K562 (cell line): ENCODE results near the gene CEP131. TPM values are rescaled to one million over a fixed set of nuclear protein-coding genes. Genes with fewer than 3 reads are reported as not detected.

ENCODE experiments used
- ATAC-seq: fragments of 200-7000 bp; cut with Tn5 transposase; 3 replicates; pipeline ENCODE4 v1.9.1; 2020; ENCODE audit warnings: moderate library complexity
- BruUV-seq: library from RNA; stranded (reverse); fragments of 400-500 nt; replicated peaks from 2 replicates; lab custom pipeline; 2021; lab: Mats Ljungman, UMichigan
- CTCF ChIA-PET: fragments of 300-600 bp; formaldehyde crosslinking; extraction: SDS; loops from one replicate; lab custom pipeline; 2021; ENCODE audit warnings: low intra/inter-chr PET ratio; lab: Yijun Ruan, JAX
- POLR2A ChIA-PET: fragments of 300-600, 350-650 bp; sonication (Branson Sonifier 250); formaldehyde crosslinking; extraction: SDS; loops from one replicate; lab custom pipeline; 2021; ENCODE audit warnings: antibody characterized with exemption, inconsistent platforms; lab: Yijun Ruan, JAX
- DNase-seq, 4 experiments: peaks; one replicate each; pipeline versions ENCODE4 v3.0.0 to v3.0.0-alpha.2; 2011 to 2018; ENCODE audit warnings: low spot score in 3 of 4, mixed read lengths in 3 of 4; ENCODE audit errors: extremely low read depth in 1 of 4
- FAIRE-seq: peaks from 2 replicates; lab custom pipeline; 2011; peaks lifted over from hg19 to GRCh38; lab: Jason Lieb, UNC
- H2AFZ ChIP-seq: 2 replicates; pipeline ENCODE4 v1.6.0; 2011; ENCODE audit warnings: low read depth, low read length, control low read depth, inconsistent platforms
- H3K27ac ChIP-seq: fragments of 200-600 bp; 3 replicates; pipeline ENCODE4 v1.8.0; 2011; ENCODE audit warnings: low read depth, mild to moderate bottlenecking, control low read depth, inconsistent platforms, low read length, moderate library complexity, mixed read lengths; ENCODE audit errors: extremely low read depth
- H3K27me3 ChIP-seq, 2 experiments: fragments of 300-600 bp in 1 of 2; 2 replicates in 1 of 2; 3 replicates in 1 of 2; pipeline versions ENCODE4 v1.6.0 to v1.8.0; 2011; ENCODE audit warnings: inconsistent platforms in 2 of 2, low read length in 2 of 2, mild to moderate bottlenecking in 1 of 2, mixed read lengths in 1 of 2, moderate library complexity in 1 of 2; ENCODE audit not compliant: control insufficient read depth in 2 of 2, insufficient read depth in 2 of 2
- H3K36me3 ChIP-seq: fragments of 300-600 bp; 3 replicates; pipeline ENCODE4 v1.8.0; 2011; ENCODE audit warnings: mild to moderate bottlenecking, low read length, inconsistent platforms; ENCODE audit not compliant: control insufficient read depth, insufficient read depth
- H3K4me1 ChIP-seq, 2 experiments: fragments of 200-600 bp in 1 of 2; replicated peaks in 1 of 2; 2 replicates in 1 of 2; 3 replicates in 1 of 2; pipeline versions ENCODE4 v1.5.1 to v1.8.0; 2011; ENCODE audit warnings: inconsistent platforms in 2 of 2, low read length in 2 of 2, mild to moderate bottlenecking in 1 of 2, mixed read lengths in 1 of 2, moderate library complexity in 1 of 2; ENCODE audit not compliant: control insufficient read depth in 2 of 2, insufficient read depth in 2 of 2
- H3K4me2 ChIP-seq: 2 replicates; pipeline ENCODE4 v1.6.1; 2011; ENCODE audit warnings: low read length, control low read depth, inconsistent platforms, mixed read lengths; ENCODE audit not compliant: insufficient read depth
- H3K4me3 ChIP-seq: fragments of 200-600 bp; sonication (generic), shearing (Covaris generic); 2 replicates; pipeline ENCODE4 v1.5.1; 2016; ENCODE audit warnings: control low read depth, inconsistent platforms
- H3K79me2 ChIP-seq: fragments of 200-600 bp; 3 replicates; pipeline ENCODE4 v1.8.0; 2011; ENCODE audit warnings: low read length, inconsistent platforms; ENCODE audit not compliant: control insufficient read depth, insufficient read depth
- H3K9ac ChIP-seq, 2 experiments: 2 replicates each; pipeline versions ENCODE4 v1.6.0 to v1.6.1; 2011; ENCODE audit warnings: low read depth in 2 of 2, low read length in 2 of 2, control low read depth in 1 of 2, inconsistent platforms in 1 of 2, mild to moderate bottlenecking in 1 of 2, mixed read lengths in 1 of 2; ENCODE audit not compliant: insufficient read depth in 1 of 2
- H3K9me1 ChIP-seq: one replicate; pipeline ENCODE4 v1.6.0; 2011; ENCODE audit warnings: inconsistent platforms, mild to moderate bottlenecking, low read length, moderate library complexity; ENCODE audit not compliant: control insufficient read depth, insufficient read depth
- H3K9me3 ChIP-seq: replicated peaks from 2 replicates; pipeline ENCODE4 v1.5.1; 2011; ENCODE audit warnings: low read depth, low read length, inconsistent platforms; ENCODE audit not compliant: control insufficient read depth, insufficient read depth
- H4K20me1 ChIP-seq: replicated peaks from 2 replicates; pipeline ENCODE4 v1.6.1; 2011; ENCODE audit warnings: low read length, inconsistent platforms, mixed read lengths; ENCODE audit not compliant: control insufficient read depth, insufficient read depth
- ARNT ChIP-seq, 2 experiments: fragments of 450-650 bp; IDR thresholded peaks; 2 replicates each; pipeline ENCODE4 v1.6.1; 2016; ENCODE audit warnings: mild to moderate bottlenecking in 1 of 2
- CBX2 ChIP-seq: fragments of 200-600 bp; sonication (generic); IDR thresholded peaks from one replicate; pipeline ENCODE4 v1.6.1; 2012; ENCODE audit warnings: mild to moderate bottlenecking, low read length, inconsistent platforms; ENCODE audit not compliant: insufficient read depth, poor library complexity, severe bottlenecking
- CHD2 ChIP-seq: IDR thresholded peaks from 2 replicates; pipeline ENCODE4 v1.6.1; 2011; ENCODE audit warnings: low read depth, low read length
- MTA3 ChIP-seq: fragments of 450-650 bp; formaldehyde crosslinking; IDR thresholded peaks from 2 replicates; pipeline ENCODE4 v1.6.1; 2017; ENCODE audit warnings: mild to moderate bottlenecking, borderline replicate concordance
- NFIC ChIP-seq: fragments of 450-650 bp; IDR thresholded peaks from 2 replicates; pipeline ENCODE4 v1.6.1; 2017; ENCODE audit warnings: mild to moderate bottlenecking, inconsistent platforms
- NR2C2 ChIP-seq, 2 experiments: fragments of 200-800 bp in 1 of 2; sonication (Bioruptor generic) in 1 of 2; sonication (generic) in 1 of 2; formaldehyde crosslinking in 1 of 2; IDR thresholded peaks; 2 replicates each; pipeline versions ENCODE4 v1.6.1 to v1.8.0; 2016 to 2022; ENCODE audit warnings: mild to moderate bottlenecking in 1 of 2, missing compliant biosample characterization in 1 of 2, missing genetic modification characterization in 1 of 2, missing genetic modification reagents in 1 of 2
- RNF2 ChIP-seq: sonication (generic); IDR thresholded peaks from 2 replicates; pipeline ENCODE4 v1.6.1; 2016
- SAFB ChIP-seq: fragments of 200-400 bp; formaldehyde crosslinking; IDR thresholded peaks from 2 replicates; pipeline ENCODE4 v1.6.1; 2017; ENCODE audit warnings: low read depth, low read length, borderline replicate concordance
- TAF1 ChIP-seq: IDR thresholded peaks from 2 replicates; pipeline ENCODE4 v1.6.1; 2011; ENCODE audit warnings: mild to moderate bottlenecking, low read length, moderate library complexity; ENCODE audit not compliant: insufficient read depth, control insufficient read depth, severe bottlenecking; ENCODE audit errors: extremely low read depth
- WGBS: fragments of 100-300 bp; shearing (Covaris generic); methylation state at CpG from one replicate; pipeline ENCODE4 v1.1.6; 2016; ENCODE audit warnings: low coverage, mixed read lengths; ENCODE audit not compliant: insufficient coverage; ENCODE audit errors: missing lambda C conversion rate; 5-methylcytosine and 5-hydroxymethylcytosine counted together
- in situ Hi-C: fragments of 300-500 bp; cut with MboI; formaldehyde crosslinking; loops from 4 replicates; pipeline ENCODE4 v1.15.0; 2018; ENCODE audit warnings: inconsistent platforms, mixed read lengths
- intact Hi-C: fragments of 100-400 bp; cut with micrococcal nuclease; formaldehyde crosslinking; loops from 2 replicates; pipeline ENCODE4 v1.14.2; 2022
- polyA plus RNA-seq, 8 experiments: library from polyadenylated mRNA; depleted of rRNA in 4 of 8; stranded (reverse) in 5 of 8; unstranded in 3 of 8; fragments of >200 nt; fragmentation: Nextera tagmentation in 2 of 8; fragmentation: Illumina TruSeq in 1 of 8; extraction: Ambion mirVana in 2 of 8; extraction: Trizol in 1 of 8; gene quantifications; 2 replicates each; pipeline versions ENCODE4 v1.2.1 to v1.2.3, GENCODE V29; 2011 to 2014; ENCODE audit warnings: inconsistent platforms in 1 of 8, missing spikeins in 1 of 8
- total RNA-seq, 7 experiments: library from RNA; depleted of rRNA in 6 of 7; stranded (reverse); fragments of >200 nt in 6 of 7; fragmentation: Illumina TruSeq in 2 of 7; extraction: Trizol in 2 of 7; gene quantifications; 2 replicates each; pipeline versions ENCODE4 v1.2.1 to v1.2.3, GENCODE V29; 2011 to 2021; ENCODE audit warnings: low replicate concordance in 1 of 7

The CEP131 gene
- total and polyA plus RNA-seq, 9 of the 15 experiments (the other 6 are each of a cell fraction or from before 2014, with no cell fraction given), result 0.24 to 21.2 (median 2.3) TPM

- TF ChIP-seq NR2C2 (CRISPR knock-in tag; IDR thresholded peaks at IDR 0.05), result no peak; the same call in 1 of the 2 replicates
- no peak for TF ChIP-seq NR2C2 (tag; IDR thresholded peaks at IDR 0.05)
- no peak for TF ChIP-seq CBX2
- TF ChIP-seq MTA3, result no peak
- TF ChIP-seq TAF1, result no peak
- TF ChIP-seq NFIC, result peak; percentile 87
- TF ChIP-seq ARNT (IDR thresholded peaks at IDR 0.05), result no peak
- no peak for TF ChIP-seq CHD2
Measured at GRCh38 chr17:81142301-81143199, 80.2 kb downstream of the CEP131 start (continued).

GRCh38 chr17:81140695-81141094 is 82.1 kb downstream of the CEP131 start:
- in situ Hi-C loops, result loop anchor here (25.0 kb wide), 1 partner anchor 97 kb away; the partner anchor contains the start of genes NDUFAF8 and TEPSIN
- POLR2A ChIA-PET, result interaction anchor here (1.4 kb wide), 1 partner anchor 9 kb away, joined by 6 read pairs; no protein-coding TSS in a partner anchor
- Histone ChIP-seq H3K9ac (no peak overlapping the region), H3K4me2 (no peak overlapping the region), H3K27me3 (peaks cover 0 to 16% of the 10 kb centered on the region in 2 experiments; a peak in 2 of 5 replicates), H2AFZ (no peak overlapping the region), H3K9me1 (no peaks in the 10 kb centered on the region), H3K9me3 (peaks cover 2% of the 10 kb centered on the region; the same call in 1 of the 2 replicates), H3K4me3 (no peak overlapping the region), H4K20me1 (no peaks in the 10 kb centered on the region), H3K79me2 (no peaks in the 10 kb centered on the region), H3K36me3 (no peaks in the 10 kb centered on the region), H3K4me1 (peaks cover 9 to 41% of the 10 kb centered on the region in 2 experiments; a peak in 3 of 5 replicates), H3K27ac (no peak overlapping the region)
- FAIRE-seq (no peak), DNase-seq (no peak), ATAC-seq (no peak)
- WGBS, result 22% methylated on average over 18 of the region's 37 CpGs
- TF ChIP-seq RNF2 (no peak), SAFB (peak; percentile 94)
- no TSS peak for BruUV-seq
- intact Hi-C loops, result loop anchor here (5.0 kb wide), 1 partner anchor 87 kb away; no protein-coding TSS in a partner anchor
- CTCF ChIA-PET, result no interaction called here
